Endothelial cell (in vitro differentiated cells): ENCODE results near the gene CALB2. TPM values are rescaled to one million over a fixed set of nuclear protein-coding genes. Genes with fewer than 3 reads are reported as not detected.

Experiments
- DNase-seq: peaks from one replicate; pipeline ENCODE4 v3.0.0; 2021; ENCODE audit warnings: low spot score
- H3K27ac Mint-ChIP-seq: one replicate; pipeline ENCODE4 v1.8.0; 2021; ENCODE audit warnings: mixed read lengths, inconsistent platforms; ENCODE audit not compliant: unreplicated experiment
- H3K27me3 Mint-ChIP-seq: one replicate; pipeline ENCODE4 v1.8.0; 2021; ENCODE audit warnings: mild to moderate bottlenecking, moderate library complexity, mixed read lengths, inconsistent platforms; ENCODE audit not compliant: unreplicated experiment
- H3K36me3 Mint-ChIP-seq: one replicate; pipeline ENCODE4 v1.8.0; 2021; ENCODE audit warnings: mild to moderate bottlenecking, low read depth, mixed read lengths, inconsistent platforms; ENCODE audit not compliant: unreplicated experiment
- H3K4me1 Mint-ChIP-seq: one replicate; pipeline ENCODE4 v1.8.0; 2021; ENCODE audit warnings: mild to moderate bottlenecking, mixed read lengths, inconsistent platforms; ENCODE audit not compliant: unreplicated experiment
- H3K4me3 Mint-ChIP-seq: one replicate; pipeline ENCODE4 v1.8.0; 2021; ENCODE audit warnings: mild to moderate bottlenecking, mixed read lengths, inconsistent platforms; ENCODE audit not compliant: unreplicated experiment
- H3K9me3 Mint-ChIP-seq: one replicate; pipeline ENCODE4 v1.8.0; 2021; ENCODE audit warnings: mixed read lengths, inconsistent platforms; ENCODE audit not compliant: unreplicated experiment
- total RNA-seq: library from RNA; stranded (reverse); fragmentation: NEBNext Ultra II Directional; extraction: Animal tissue kit (Norgen Biotek cat#: 25700); gene quantifications from one replicate; pipeline ENCODE4 v1.2.1, GENCODE V29; 2021; ENCODE audit not compliant: unreplicated experiment
- TF ChIP-seq, protein P1 (sequence below): fragments of 200-600 bp; sonication (generic); IDR thresholded peaks from one replicate; pipeline ENCODE4 v1.5.0; 2021; ENCODE audit warnings: antibody characterized with exemption; ENCODE audit not compliant: unreplicated experiment

The CALB2 gene
- total RNA-seq, 1 donor from 2014 or later, result 12.9 TPM

DNA sequence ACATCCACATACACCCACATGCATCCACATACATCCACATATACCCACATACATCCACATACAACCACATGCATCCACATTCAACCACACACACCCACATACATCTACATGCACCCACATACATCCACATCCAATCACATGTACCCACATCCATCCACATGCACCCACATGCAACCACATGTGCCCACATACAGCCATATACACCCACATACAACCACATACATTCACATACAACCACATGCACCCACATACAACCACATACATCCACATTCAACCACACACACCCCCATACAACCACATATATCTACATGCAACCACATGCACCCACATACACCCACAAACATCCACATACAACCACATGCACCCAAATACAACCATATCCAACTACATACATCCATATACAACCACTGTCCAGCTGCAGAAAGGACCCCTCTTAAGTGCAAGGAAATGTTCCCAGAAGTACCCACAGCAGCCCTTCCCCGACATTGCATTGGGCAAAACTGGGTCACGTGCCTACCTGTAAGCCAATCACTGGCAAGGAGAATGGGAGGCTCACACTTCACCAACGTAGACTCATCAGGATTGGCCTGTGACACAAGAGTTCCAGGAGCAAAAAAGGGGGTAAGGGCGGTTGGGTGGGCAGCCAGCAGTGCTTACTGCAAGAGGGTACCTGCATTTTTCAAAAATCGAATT lies 18.1 kb downstream of the CALB2 start:
- H3K27me3 Mint-ChIP-seq, result peaks cover 6% of the 10 kb centered on the region
- TF ChIP-seq, protein P1, sequence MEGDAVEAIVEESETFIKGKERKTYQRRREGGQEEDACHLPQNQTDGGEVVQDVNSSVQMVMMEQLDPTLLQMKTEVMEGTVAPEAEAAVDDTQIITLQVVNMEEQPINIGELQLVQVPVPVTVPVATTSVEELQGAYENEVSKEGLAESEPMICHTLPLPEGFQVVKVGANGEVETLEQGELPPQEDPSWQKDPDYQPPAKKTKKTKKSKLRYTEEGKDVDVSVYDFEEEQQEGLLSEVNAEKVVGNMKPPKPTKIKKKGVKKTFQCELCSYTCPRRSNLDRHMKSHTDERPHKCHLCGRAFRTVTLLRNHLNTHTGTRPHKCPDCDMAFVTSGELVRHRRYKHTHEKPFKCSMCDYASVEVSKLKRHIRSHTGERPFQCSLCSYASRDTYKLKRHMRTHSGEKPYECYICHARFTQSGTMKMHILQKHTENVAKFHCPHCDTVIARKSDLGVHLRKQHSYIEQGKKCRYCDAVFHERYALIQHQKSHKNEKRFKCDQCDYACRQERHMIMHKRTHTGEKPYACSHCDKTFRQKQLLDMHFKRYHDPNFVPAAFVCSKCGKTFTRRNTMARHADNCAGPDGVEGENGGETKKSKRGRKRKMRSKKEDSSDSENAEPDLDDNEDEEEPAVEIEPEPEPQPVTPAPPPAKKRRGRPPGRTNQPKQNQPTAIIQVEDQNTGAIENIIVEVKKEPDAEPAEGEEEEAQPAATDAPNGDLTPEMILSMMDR, result no peak

DNA sequence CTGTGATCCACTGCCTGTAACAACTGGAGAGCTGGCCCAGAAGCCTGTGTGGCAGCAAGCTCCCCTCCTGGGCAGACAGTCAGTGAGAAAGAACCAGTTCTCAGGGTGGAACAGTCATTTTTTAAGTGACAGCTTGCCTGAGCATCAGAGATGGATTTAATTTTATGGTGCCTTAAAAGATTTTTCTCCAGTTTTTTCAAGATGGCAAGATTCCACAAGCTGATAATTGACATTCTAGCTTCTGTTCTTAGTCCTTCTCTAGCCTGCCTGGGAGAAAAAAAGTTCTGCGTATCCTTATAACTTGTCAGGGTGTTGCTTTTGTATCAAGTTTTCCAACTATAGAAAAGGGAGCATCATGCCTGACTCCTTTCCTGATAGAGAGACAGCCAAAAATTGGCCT lies 21.2 kb downstream of the CALB2 start:
- no peaks in the 10 kb centered on the region for H3K9me3 Mint-ChIP-seq
- TF ChIP-seq, protein P1, result no peak
- H3K4me3 Mint-ChIP-seq, result no peak overlapping the region
- H3K27me3 Mint-ChIP-seq, result peaks cover 10% of the 10 kb centered on the region
- H3K4me1 Mint-ChIP-seq, result peaks cover 3% of the 10 kb centered on the region
- no peak overlapping the region for H3K27ac Mint-ChIP-seq
- peaks cover 12% of the 10 kb centered on the region for H3K36me3 Mint-ChIP-seq
- DNase-seq, result no peak

More for the DNA sequence above, 18.1 kb downstream of the CALB2 start:
- peaks cover 6% of the 10 kb centered on the region for H3K36me3 Mint-ChIP-seq
- no peaks in the 10 kb centered on the region for H3K9me3 Mint-ChIP-seq
- no peaks in the 10 kb centered on the region for H3K4me1 Mint-ChIP-seq
- no peak for DNase-seq
- peak overlapping the region; percentile 0 for H3K4me3 Mint-ChIP-seq
- H3K27ac Mint-ChIP-seq, result no peak overlapping the region

DNA sequence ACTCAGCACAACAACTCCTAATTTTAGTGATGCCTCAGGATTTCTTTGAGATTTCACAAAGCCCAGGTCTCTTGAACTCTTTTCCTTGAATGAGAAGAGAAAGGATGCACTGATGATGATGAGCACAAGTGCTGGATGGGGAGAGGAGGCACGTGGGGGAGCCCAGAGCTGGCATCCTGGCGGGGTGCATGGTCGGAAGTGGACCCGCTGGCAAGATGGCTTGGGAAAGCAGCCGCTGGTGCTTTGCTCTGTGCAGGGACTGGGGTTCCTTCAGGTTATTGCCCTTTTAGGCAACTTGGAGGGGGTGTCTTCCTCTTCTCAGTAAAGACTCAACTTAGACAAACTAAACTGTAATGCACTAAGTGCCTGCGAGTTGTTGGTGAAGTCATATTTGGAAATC lies 22.3 kb downstream of the CALB2 start:
- H3K4me3 Mint-ChIP-seq, result no peak overlapping the region
- TF ChIP-seq, protein P1, result no peak
- no peaks in the 10 kb centered on the region for H3K9me3 Mint-ChIP-seq
- H3K27me3 Mint-ChIP-seq, result peaks cover 10% of the 10 kb centered on the region
- H3K27ac Mint-ChIP-seq, result no peak overlapping the region
- peaks cover 3% of the 10 kb centered on the region for H3K4me1 Mint-ChIP-seq
- peaks cover 14% of the 10 kb centered on the region for H3K36me3 Mint-ChIP-seq
- no peak for DNase-seq

DNA sequence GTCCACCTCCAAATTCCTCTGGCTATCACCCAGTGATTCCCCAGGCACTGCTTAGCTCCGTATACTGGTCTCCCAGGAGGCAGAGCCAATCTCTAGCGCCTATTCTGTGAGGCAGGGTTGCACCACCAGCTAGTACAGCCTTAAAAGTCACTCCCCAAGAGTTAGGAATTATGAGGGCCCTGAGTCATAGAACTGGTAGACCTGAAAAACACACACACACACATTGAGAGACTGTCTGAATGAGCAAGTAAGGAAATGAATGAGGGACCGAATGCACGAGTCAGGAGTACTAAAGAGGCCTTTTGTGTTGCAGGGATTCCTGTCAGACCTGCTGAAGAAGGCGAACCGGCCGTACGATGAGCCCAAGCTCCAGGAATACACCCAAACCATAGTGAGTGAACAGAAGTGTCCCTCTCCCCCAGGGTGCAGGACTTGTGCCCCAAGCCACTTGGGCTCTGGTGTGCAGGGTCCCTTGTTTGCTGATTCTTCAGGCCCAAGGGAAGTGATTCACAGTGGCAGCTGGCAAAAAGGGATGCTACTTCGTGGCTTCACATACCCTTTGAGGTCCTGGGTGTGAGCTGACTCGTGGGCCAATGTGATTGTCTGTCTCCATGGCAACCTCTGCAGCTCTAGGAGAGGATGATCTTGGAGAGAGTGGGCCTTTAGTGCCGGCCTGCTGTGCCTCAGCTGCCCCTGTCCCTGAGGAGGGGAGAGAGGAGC lies 24.7 kb downstream of the CALB2 start:
- peaks cover 7% of the 10 kb centered on the region for H3K27me3 Mint-ChIP-seq
- no peaks in the 10 kb centered on the region for H3K9me3 Mint-ChIP-seq
- H3K36me3 Mint-ChIP-seq, result peaks cover 8% of the 10 kb centered on the region
- H3K27ac Mint-ChIP-seq, result no peak overlapping the region
- no peak overlapping the region for H3K4me3 Mint-ChIP-seq
- DNase-seq, result no peak
- H3K4me1 Mint-ChIP-seq, result peaks cover 12% of the 10 kb centered on the region
- TF ChIP-seq, protein P1, result no peak
